Measurements from ENCODE around the gene SULT2B1. TPM values are rescaled to one million over a fixed set of nuclear protein-coding genes. Genes with fewer than 3 reads are reported as not detected.

SULT2B1 gene
- total and polyA plus RNA-seq, 2 experiments from 2014 or later, result 0.20 TPM; not detected in 1

DNA sequence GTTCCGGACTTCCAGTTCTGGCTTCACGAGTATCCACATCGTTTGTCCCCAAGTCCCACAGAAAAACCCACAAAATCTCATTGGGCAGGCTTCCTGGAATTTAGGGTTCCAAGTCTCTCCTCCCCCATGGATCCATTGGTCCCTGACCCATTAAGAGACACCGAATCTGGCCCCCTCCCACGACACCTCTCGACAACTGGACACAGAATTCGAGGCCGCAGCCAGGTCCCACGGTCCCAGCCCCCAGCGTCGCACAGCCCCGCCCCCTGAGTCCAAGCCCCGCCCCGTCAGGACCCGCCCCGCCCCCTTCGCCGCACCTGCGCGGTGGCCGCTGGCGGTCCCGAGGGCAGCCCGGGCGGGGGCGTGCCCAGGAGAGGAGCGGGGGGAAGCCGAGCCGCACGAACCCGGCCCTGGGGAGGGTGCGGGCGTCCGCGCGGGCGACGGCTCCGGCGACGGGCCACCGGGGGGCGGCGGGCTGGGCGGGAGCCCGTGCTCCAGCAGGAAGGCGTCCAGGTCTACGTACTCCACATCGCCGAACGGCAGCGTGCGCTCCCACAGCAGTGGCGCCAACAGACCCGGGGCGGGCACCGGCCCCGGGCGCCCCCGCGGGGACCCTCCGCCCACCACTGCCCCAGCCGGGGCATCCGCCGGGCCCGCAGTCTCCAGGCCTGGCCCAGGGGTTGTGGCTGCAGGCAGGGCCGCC is 83.4 kb downstream of the SULT2B1 start:
- Histone ChIP-seq H3K27me3 (no peaks in the 10 kb centered on the region), H3K4me1 (ENCODE audit: low read depth) (peaks cover 16% of the 10 kb centered on the region), H3K27ac (peak overlapping the region; percentile 46), H3K4me3 (peak overlapping the region; percentile 88), H3K9me3 (ENCODE audit: low read depth) (no peaks in the 10 kb centered on the region), H3K36me3 (no peaks in the 10 kb centered on the region)
- peak; percentile 52 to 82 for DNase-seq (ENCODE audit: low read depth in 1 of 2, low spot score in 1 of 2)
- TF ChIP-seq, protein P1, sequence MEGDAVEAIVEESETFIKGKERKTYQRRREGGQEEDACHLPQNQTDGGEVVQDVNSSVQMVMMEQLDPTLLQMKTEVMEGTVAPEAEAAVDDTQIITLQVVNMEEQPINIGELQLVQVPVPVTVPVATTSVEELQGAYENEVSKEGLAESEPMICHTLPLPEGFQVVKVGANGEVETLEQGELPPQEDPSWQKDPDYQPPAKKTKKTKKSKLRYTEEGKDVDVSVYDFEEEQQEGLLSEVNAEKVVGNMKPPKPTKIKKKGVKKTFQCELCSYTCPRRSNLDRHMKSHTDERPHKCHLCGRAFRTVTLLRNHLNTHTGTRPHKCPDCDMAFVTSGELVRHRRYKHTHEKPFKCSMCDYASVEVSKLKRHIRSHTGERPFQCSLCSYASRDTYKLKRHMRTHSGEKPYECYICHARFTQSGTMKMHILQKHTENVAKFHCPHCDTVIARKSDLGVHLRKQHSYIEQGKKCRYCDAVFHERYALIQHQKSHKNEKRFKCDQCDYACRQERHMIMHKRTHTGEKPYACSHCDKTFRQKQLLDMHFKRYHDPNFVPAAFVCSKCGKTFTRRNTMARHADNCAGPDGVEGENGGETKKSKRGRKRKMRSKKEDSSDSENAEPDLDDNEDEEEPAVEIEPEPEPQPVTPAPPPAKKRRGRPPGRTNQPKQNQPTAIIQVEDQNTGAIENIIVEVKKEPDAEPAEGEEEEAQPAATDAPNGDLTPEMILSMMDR (IDR thresholded peaks at IDR 0.05; ENCODE audit: low read depth, low read length), result no peak

DNA sequence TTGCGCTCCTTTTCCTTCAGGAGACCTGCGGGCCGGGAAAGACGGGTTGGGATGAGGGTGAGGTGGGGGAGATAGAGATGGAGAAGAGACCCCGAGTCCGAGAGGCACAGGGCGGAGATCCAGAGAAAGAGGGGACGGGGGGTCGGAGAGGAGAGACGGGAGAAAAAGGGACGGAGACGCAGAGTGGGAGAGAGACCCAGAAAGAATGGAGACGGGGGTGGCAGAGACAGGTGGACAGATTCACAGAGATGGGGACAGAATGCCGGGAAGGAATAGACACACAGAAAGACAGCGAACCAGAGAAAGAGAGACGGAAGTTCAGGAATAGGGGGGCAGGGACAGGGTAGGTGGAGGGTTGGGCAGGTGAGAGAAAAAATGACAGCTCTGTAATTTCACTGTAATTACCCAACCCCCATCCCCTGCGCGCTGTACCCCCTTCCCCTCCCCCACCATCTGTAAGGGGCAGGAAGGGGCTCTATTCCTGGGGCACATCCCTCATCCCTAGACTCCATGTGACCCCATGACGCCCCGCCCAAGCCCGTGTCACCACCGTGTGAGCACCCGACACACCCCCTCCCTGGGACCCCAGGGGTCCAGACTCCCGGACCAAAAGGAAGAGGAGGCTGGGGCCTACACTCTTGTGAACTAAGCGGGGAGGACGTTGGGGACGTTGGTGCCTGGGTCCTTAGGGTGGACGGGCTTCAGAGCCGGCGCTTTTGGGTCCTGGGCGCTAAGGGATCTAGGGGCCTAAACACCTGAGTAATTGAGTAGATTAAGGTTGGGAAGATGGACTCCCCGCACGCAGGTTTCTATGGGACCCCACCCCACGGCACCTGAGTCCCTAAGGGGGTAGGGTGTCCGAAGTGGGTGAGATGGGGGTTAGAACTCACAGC is 84.2 kb downstream of the SULT2B1 start:
- TF ChIP-seq, protein P1 (IDR thresholded peaks at IDR 0.05; ENCODE audit: low read depth, low read length), result no peak
- H3K9me3 ChIP-seq (ENCODE audit: low read depth), result no peaks in the 10 kb centered on the region
- DNase-seq (ENCODE audit: low read depth in 1 of 2, low spot score in 1 of 2), result peak in 1 of 2 donors; percentile 36
- no peaks in the 10 kb centered on the region for H3K27me3 ChIP-seq
- peaks cover 16% of the 10 kb centered on the region for H3K4me1 ChIP-seq (ENCODE audit: low read depth)
- H3K36me3 ChIP-seq, result no peaks in the 10 kb centered on the region
- H3K27ac ChIP-seq, result peak overlapping the region; percentile 61
- peak overlapping the region; percentile 88 for H3K4me3 ChIP-seq

GRCh38 chr19:48636859-48637448 is 85.0 kb downstream of the SULT2B1 start, which contains the start of gene DBP:
Gene DBP (minus strand): TSS chr19:48637379. CDS start chr19:48636994, 385 bp downstream.
- Histone ChIP-seq H3K4me3 (peak within 1 kb of the TSS; percentile 88), H3K27me3 (no peaks in the 10 kb centered on the region), H3K4me1 (ENCODE audit: low read depth) (peaks cover 16% of the 10 kb centered on the region), H3K27ac (peak within 1 kb of the TSS; percentile 88), H3K9me3 (ENCODE audit: low read depth) (no peaks in the 10 kb centered on the region), H3K36me3 (no peaks in the 10 kb centered on the region)
- TF ChIP-seq, protein P1 (IDR thresholded peaks at IDR 0.05; ENCODE audit: low read depth, low read length), result peak; percentile 10
- peak in 1 of 2 donors; percentile 69 for DNase-seq (ENCODE audit: low read depth in 1 of 2, low spot score in 1 of 2)

- Histone ChIP-seq H3K27ac (peak overlapping the region; percentile 88), H3K4me1 (ENCODE audit: low read depth) (peaks cover 16% of the 10 kb centered on the region), H3K36me3 (no peaks in the 10 kb centered on the region), H3K27me3 (no peaks in the 10 kb centered on the region), H3K4me3 (peak overlapping the region; percentile 88), H3K9me3 (ENCODE audit: low read depth) (no peaks in the 10 kb centered on the region)
- peak; percentile 99 to 100 for DNase-seq (ENCODE audit: low read depth in 1 of 2, low spot score in 1 of 2)
- TF ChIP-seq, protein P1 (IDR thresholded peaks at IDR 0.05; ENCODE audit: low read depth, low read length), result no peak
Observed at GRCh38 chr19:48637449-48637947, 85.5 kb downstream of the SULT2B1 start.
